Measurements from ENCODE around the gene PTPDC1. TPM values are rescaled to one million over a fixed set of nuclear protein-coding genes. Genes with fewer than 3 reads are reported as not detected.
"Not testable (repeated sequence)": the region's sequence is repeated elsewhere in the genome, so short reads cannot be mapped to it uniquely, and the experiment has no call there.

Gene PTPDC1
- total and polyA plus RNA-seq, 4 donors = 0.45 to 5.1 (median 1.1) TPM

DNA sequence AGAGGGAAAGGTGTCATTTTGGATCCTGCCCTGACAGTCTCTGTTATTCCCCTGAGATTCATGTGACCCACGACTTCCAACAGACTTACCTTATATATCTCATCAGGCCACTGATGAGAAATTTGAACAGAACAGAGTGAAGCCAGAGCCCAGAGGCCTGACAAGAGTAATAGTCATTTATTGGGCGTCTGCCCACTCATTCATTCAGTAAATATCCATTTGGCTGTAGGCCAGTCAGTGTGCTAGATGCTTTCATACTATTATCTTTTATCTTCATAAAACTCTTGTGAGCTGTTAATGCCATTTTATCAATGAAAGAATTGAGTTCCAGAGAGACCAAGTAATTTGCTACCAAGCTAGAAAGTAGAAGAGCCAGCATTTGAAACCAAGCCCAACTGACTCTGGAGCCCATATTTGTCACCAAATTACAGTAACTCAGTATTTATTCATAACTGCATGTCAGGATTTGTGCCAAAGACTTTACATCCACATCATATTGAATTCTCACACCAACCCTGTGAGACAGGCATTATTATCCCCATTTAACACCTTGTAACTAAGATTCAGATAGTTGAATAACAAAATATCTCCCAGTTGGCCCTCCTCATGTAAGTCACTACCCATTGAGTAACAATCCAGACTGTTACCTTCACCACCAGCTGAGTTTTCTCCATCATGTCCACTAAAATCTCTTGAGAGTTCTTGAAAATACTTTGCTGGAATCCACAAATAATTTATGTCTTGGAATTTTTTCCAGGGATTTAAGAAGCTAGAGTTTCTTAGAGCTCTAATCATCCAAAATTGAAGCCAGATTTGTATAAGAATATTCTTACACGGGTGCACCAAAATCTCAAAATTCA, 2.5 kb downstream of the PTPDC1 start:
- H3K27ac ChIP-seq (ENCODE audit: low read depth in 1 of 2, low read length in 2 of 2) = no peak overlapping the region
- no peaks in the 10 kb centered on the region for H3K9me3 ChIP-seq (ENCODE audit: control insufficient read depth in 4 of 4, low read length in 3 of 4)
- H3K4me3 ChIP-seq (ENCODE audit: low read depth in 1 of 3, low read length in 3 of 3) = no peak overlapping the region
- H3K36me3 ChIP-seq (ENCODE audit: control insufficient read depth in 4 of 4, insufficient read depth in 3 of 4, low read depth in 1 of 4, low read length in 3 of 4) = no peaks in the 10 kb centered on the region
- TF ChIP-seq EGR1 (IDR thresholded peaks at IDR 0.05; ENCODE audit: low read depth in 2 of 2) (no peak), JUND (IDR thresholded peaks at IDR 0.05) (no peak), RXRA (IDR thresholded peaks at IDR 0.05) (no peak), SP1 (IDR thresholded peaks at IDR 0.05) (no peak), CTCF (IDR thresholded peaks at IDR 0.05; ENCODE audit: low read depth, low read length, missing input control) (no peak), NR2F2 (IDR thresholded peaks at IDR 0.05) (no peak), TAF1 (conservative IDR thresholded peaks at IDR 0.05) (no peak), YY1 (IDR thresholded peaks at IDR 0.05) (no peak), HNF4G (IDR thresholded peaks at IDR 0.05) (no peak), ATF3 (IDR thresholded peaks at IDR 0.05) (no peak), RAD21 (IDR thresholded peaks at IDR 0.05) (no peak), GABPA (IDR thresholded peaks at IDR 0.05 in 1 of 2, conservative IDR thresholded peaks at IDR 0.05 in 1 of 2) (no peak), FOXA1 (IDR thresholded peaks at IDR 0.05) (no peak)
- TF ChIP-seq, protein P1, sequence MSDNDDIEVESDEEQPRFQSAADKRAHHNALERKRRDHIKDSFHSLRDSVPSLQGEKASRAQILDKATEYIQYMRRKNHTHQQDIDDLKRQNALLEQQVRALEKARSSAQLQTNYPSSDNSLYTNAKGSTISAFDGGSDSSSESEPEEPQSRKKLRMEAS (IDR thresholded peaks at IDR 0.05) = no peak
- 76% methylated on average over 3 of the region's 3 CpGs for WGBS
- peaks cover 0 to 2% (median 0%) of the 10 kb centered on the region in 4 donors for H3K4me1 ChIP-seq (ENCODE audit: control insufficient read depth in 4 of 4, insufficient read depth in 4 of 4, low read length in 3 of 4)
- DNase-seq (ENCODE audit: low spot score) = no peak
- no peaks in the 10 kb centered on the region for H3K27me3 ChIP-seq (ENCODE audit: control insufficient read depth in 4 of 4, insufficient read depth in 4 of 4, low read length in 3 of 4)
- H3K9ac ChIP-seq (ENCODE audit: low read depth in 1 of 2, low read length in 2 of 2) = no peak overlapping the region

- not testable (repeated sequence) for DNase-seq (ENCODE audit: low spot score); H3K27me3 ChIP-seq (ENCODE audit: control insufficient read depth in 4 of 4, insufficient read depth in 4 of 4, low read length in 3 of 4); H3K9ac ChIP-seq (ENCODE audit: low read depth in 1 of 2, low read length in 2 of 2); H3K4me3 ChIP-seq (ENCODE audit: low read depth in 1 of 3, low read length in 3 of 3); H3K4me1 ChIP-seq (ENCODE audit: control insufficient read depth in 4 of 4, insufficient read depth in 4 of 4, low read length in 3 of 4); H3K36me3 ChIP-seq (ENCODE audit: control insufficient read depth in 4 of 4, insufficient read depth in 3 of 4, low read depth in 1 of 4, low read length in 3 of 4); H3K27ac ChIP-seq (ENCODE audit: low read depth in 1 of 2, low read length in 2 of 2); H3K9me3 ChIP-seq (ENCODE audit: control insufficient read depth in 4 of 4, low read length in 3 of 4)
- WGBS = 85% methylated on average over 29 of the region's 33 CpGs
These were observed 10.2 kb downstream of the PTPDC1 start for GRCh38 chr9:94094219-94095145.
